ENCODE data around the gene APMAP.

DNA sequence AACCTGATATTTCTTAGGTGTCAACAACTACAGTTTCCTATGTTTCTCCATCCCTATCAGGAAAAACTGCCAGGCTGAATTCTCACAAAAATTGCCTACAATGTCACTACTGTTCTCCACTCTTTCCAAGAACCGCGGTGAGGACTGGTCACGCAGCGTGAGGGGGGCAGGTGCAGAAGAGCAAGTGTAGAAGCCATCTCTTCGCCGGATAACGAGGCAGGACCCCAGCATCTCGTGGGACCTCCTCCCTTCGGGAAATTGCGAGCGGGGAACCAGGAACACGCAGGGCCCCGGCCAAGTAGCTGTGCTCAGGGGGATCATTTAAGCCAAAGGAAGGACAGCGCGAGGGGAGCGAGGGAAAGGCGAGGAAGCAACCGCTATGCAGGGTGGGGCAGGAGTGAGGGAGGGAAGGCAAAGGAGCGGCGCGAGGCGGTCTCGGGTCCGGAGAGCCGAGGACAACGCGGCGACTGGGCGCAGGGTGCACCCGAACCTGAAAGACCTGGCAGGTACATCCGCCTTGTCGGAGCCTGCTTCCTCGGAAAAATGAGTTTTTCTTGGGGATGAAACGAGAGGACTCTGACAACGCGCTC lies 559 bp downstream of the APMAP start:
- TF ChIP-seq POLR2A (IDR thresholded peaks at IDR 0.05; ENCODE audit: low read length) (no peak), GATA1 (IDR thresholded peaks at IDR 0.05; ENCODE audit: low read depth, low read length) (no peak)
